Uterus (tissue), 4 donors: ENCODE data around the gene CDK6. TPM values are rescaled to one million over a fixed set of nuclear protein-coding genes. Genes with fewer than 3 reads are reported as not detected.

Experiments
- DNase-seq, 2 donors: peaks; one replicate each; pipeline ENCODE4 v3.0.0-alpha.2; 2019 to 2020
- H3K27ac ChIP-seq, 2 donors: fragments of 200-600 bp; sonication (generic); 1 replicate in 1 of 2; 2 replicates in 1 of 2; pipeline ENCODE4 v1.5.1; 2016 to 2018
- H3K27me3 ChIP-seq, 2 donors: fragments of 200-600 bp; sonication (generic); one replicate each; pipeline ENCODE4 v1.5.1; 2018 to 2019; ENCODE audit warnings: control low read depth in 1 of 2
- H3K36me3 ChIP-seq, 2 donors: fragments of 200-600 bp; sonication (generic); one replicate each; pipeline ENCODE4 v1.5.1; 2019; ENCODE audit warnings: control low read depth in 1 of 2
- H3K4me1 ChIP-seq, 2 donors: fragments of 200-600 bp; sonication (generic); one replicate each; pipeline ENCODE4 v1.5.1; 2018 to 2019; ENCODE audit warnings: control low read depth in 1 of 2
- H3K4me3 ChIP-seq, 2 donors: fragments of 200-600 bp; sonication (generic); 1 replicate in 1 of 2; 2 replicates in 1 of 2; pipeline ENCODE4 v1.5.1; 2018 to 2019; ENCODE audit warnings: mild to moderate bottlenecking in 1 of 2
- H3K9me3 ChIP-seq, 2 donors: fragments of 200-600 bp; sonication (generic); one replicate each; pipeline ENCODE4 v1.5.1; 2019; ENCODE audit warnings: control low read depth in 1 of 2
- CTCF ChIP-seq, 4 experiments: fragments of 200-600 bp in 2 of 4; fragments of 450-650 bp in 2 of 4; sonication (generic) in 2 of 4; IDR thresholded peaks; one replicate each; pipeline ENCODE4 v1.5.1; 2016 to 2019; ENCODE audit warnings: antibody characterized with exemption in 4 of 4, mild to moderate bottlenecking in 2 of 4, moderate library complexity in 1 of 4
- POLR2A ChIP-seq, 2 donors: fragments of 450-650 bp; IDR thresholded peaks; one replicate each; pipeline ENCODE4 v1.6.1; 2016; ENCODE audit warnings: antibody characterized with exemption in 2 of 2, mild to moderate bottlenecking in 1 of 2, moderate library complexity in 1 of 2
- intact Hi-C: fragments of 100-400 bp; cut with DNase I; formaldehyde crosslinking; loops from one replicate; pipeline ENCODE4 v1.15.1; 2023; ENCODE audit warnings: low total_unique reads
- total RNA-seq, 4 donors: library from RNA; depleted of rRNA in 3 of 4; stranded (reverse); fragments of >200 nt in 3 of 4; gene quantifications; one replicate each; pipeline versions ENCODE4 v1.1.0 to v1.2.4, GENCODE V29; 2014 to 2023
- donor health status: DM: yes; HTN: yes; CAD: no.

Gene CDK6
- total RNA-seq, 4 donors from 2014 or later: 5.9 to 117 (median 15.2) TPM

GRCh38 chr7:92667816-92668535 is 168.4 kb downstream of the CDK6 start:
- no peak for DNase-seq
- Histone ChIP-seq H3K4me1 (no peaks in the 10 kb centered on the region), H3K36me3 (no peaks in the 10 kb centered on the region), H3K9me3 (no peaks in the 10 kb centered on the region), H3K27ac (no peak overlapping the region), H3K27me3 (no peaks in the 10 kb centered on the region), H3K4me3 (no peak overlapping the region)
- intact Hi-C loops: no loop called here
- TF ChIP-seq POLR2A (IDR thresholded peaks at IDR 0.05) (no peak), CTCF (IDR thresholded peaks at IDR 0.05) (no peak)

- Histone ChIP-seq H3K36me3 (no peaks in the 10 kb centered on the region), H3K4me3 (no peak overlapping the region), H3K9me3 (no peaks in the 10 kb centered on the region), H3K27me3 (no peaks in the 10 kb centered on the region), H3K4me1 (no peaks in the 10 kb centered on the region), H3K27ac (no peak overlapping the region)
- no peak for DNase-seq
- intact Hi-C loops: no loop called here
- no peak for TF ChIP-seq POLR2A (IDR thresholded peaks at IDR 0.05)
- TF ChIP-seq CTCF (IDR thresholded peaks at IDR 0.05): no peak
Measured at GRCh38 chr7:92665926-92666325, 170.4 kb downstream of the CDK6 start.

- Histone ChIP-seq H3K4me3 (no peak overlapping the region), H3K4me1 (no peaks in the 10 kb centered on the region), H3K27me3 (no peaks in the 10 kb centered on the region), H3K27ac (no peak overlapping the region), H3K36me3 (no peaks in the 10 kb centered on the region), H3K9me3 (no peaks in the 10 kb centered on the region)
- TF ChIP-seq POLR2A (IDR thresholded peaks at IDR 0.05): no peak
- TF ChIP-seq CTCF (IDR thresholded peaks at IDR 0.05): no peak
- intact Hi-C loops: no loop called here
- DNase-seq: no peak
Measured at GRCh38 chr7:92661651-92662050, 174.7 kb downstream of the CDK6 start.

GRCh38 chr7:92658671-92659070 is 177.7 kb downstream of the CDK6 start:
- Histone ChIP-seq H3K27me3 (no peaks in the 10 kb centered on the region), H3K4me3 (no peak overlapping the region), H3K4me1 (no peaks in the 10 kb centered on the region), H3K36me3 (no peaks in the 10 kb centered on the region), H3K9me3 (no peaks in the 10 kb centered on the region), H3K27ac (no peak overlapping the region)
- DNase-seq: no peak
- intact Hi-C loops: no loop called here
- no peak for TF ChIP-seq POLR2A (IDR thresholded peaks at IDR 0.05)
- TF ChIP-seq CTCF (IDR thresholded peaks at IDR 0.05): no peak

- Histone ChIP-seq H3K4me3 (no peak overlapping the region), H3K27ac (no peak overlapping the region), H3K4me1 (no peaks in the 10 kb centered on the region), H3K36me3 (no peaks in the 10 kb centered on the region), H3K9me3 (no peaks in the 10 kb centered on the region), H3K27me3 (no peaks in the 10 kb centered on the region)
- no peak for TF ChIP-seq POLR2A (IDR thresholded peaks at IDR 0.05)
- no peak for TF ChIP-seq CTCF (IDR thresholded peaks at IDR 0.05)
- intact Hi-C loops: no loop called here
- no peak for DNase-seq
Measured at GRCh38 chr7:92657391-92657790, 179.0 kb downstream of the CDK6 start.
